ENCODE measurements around the gene GPC1. TPM values are rescaled to one million over a fixed set of nuclear protein-coding genes. Genes with fewer than 3 reads are reported as not detected.

GPC1 gene
- total RNA-seq, 1 donor from 2014 or later, result 58.0 TPM

GRCh38 chr2:240468303-240469238 lies 33.1 kb downstream of the GPC1 start:
- peak overlapping the region; percentile 60 for H3K27ac Mint-ChIP-seq
- H3K4me1 Mint-ChIP-seq (ENCODE audit: unreplicated experiment), result peaks cover 8% of the 10 kb centered on the region
- TF ChIP-seq, protein P1, sequence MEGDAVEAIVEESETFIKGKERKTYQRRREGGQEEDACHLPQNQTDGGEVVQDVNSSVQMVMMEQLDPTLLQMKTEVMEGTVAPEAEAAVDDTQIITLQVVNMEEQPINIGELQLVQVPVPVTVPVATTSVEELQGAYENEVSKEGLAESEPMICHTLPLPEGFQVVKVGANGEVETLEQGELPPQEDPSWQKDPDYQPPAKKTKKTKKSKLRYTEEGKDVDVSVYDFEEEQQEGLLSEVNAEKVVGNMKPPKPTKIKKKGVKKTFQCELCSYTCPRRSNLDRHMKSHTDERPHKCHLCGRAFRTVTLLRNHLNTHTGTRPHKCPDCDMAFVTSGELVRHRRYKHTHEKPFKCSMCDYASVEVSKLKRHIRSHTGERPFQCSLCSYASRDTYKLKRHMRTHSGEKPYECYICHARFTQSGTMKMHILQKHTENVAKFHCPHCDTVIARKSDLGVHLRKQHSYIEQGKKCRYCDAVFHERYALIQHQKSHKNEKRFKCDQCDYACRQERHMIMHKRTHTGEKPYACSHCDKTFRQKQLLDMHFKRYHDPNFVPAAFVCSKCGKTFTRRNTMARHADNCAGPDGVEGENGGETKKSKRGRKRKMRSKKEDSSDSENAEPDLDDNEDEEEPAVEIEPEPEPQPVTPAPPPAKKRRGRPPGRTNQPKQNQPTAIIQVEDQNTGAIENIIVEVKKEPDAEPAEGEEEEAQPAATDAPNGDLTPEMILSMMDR (conservative IDR thresholded peaks at IDR 0.05), result no peak
- H3K27me3 Mint-ChIP-seq, result no peaks in the 10 kb centered on the region
- peaks cover 5% of the 10 kb centered on the region for H3K9me3 Mint-ChIP-seq
- peaks cover 4% of the 10 kb centered on the region for H3K36me3 Mint-ChIP-seq
- H3K4me3 Mint-ChIP-seq, result no peak overlapping the region
- DNase-seq (ENCODE audit: extremely low spot score, unreplicated experiment), result no peak

- DNase-seq (ENCODE audit: extremely low spot score, unreplicated experiment), result no peak
- TF ChIP-seq, protein P1 (conservative IDR thresholded peaks at IDR 0.05), result peak; percentile 30
- H3K27ac Mint-ChIP-seq, result peak overlapping the region; percentile 60
- H3K36me3 Mint-ChIP-seq, result peaks cover 7% of the 10 kb centered on the region
- peaks cover 6% of the 10 kb centered on the region for H3K9me3 Mint-ChIP-seq
- no peaks in the 10 kb centered on the region for H3K27me3 Mint-ChIP-seq
- H3K4me3 Mint-ChIP-seq, result no peak overlapping the region
- H3K4me1 Mint-ChIP-seq (ENCODE audit: unreplicated experiment), result peaks cover 8% of the 10 kb centered on the region
These were observed 33.8 kb downstream of the GPC1 start for GRCh38 chr2:240469239-240469636.

- H3K27ac Mint-ChIP-seq, result peak overlapping the region; percentile 60
- H3K9me3 Mint-ChIP-seq, result peaks cover 6% of the 10 kb centered on the region
- peaks cover 10% of the 10 kb centered on the region for H3K36me3 Mint-ChIP-seq
- TF ChIP-seq, protein P1 (conservative IDR thresholded peaks at IDR 0.05), result no peak
- no peak for DNase-seq (ENCODE audit: extremely low spot score, unreplicated experiment)
- H3K4me1 Mint-ChIP-seq (ENCODE audit: unreplicated experiment), result peaks cover 8% of the 10 kb centered on the region
- no peaks in the 10 kb centered on the region for H3K27me3 Mint-ChIP-seq
- H3K4me3 Mint-ChIP-seq, result no peak overlapping the region
These were observed 34.3 kb downstream of the GPC1 start for GRCh38 chr2:240469740-240470139.

DNA sequence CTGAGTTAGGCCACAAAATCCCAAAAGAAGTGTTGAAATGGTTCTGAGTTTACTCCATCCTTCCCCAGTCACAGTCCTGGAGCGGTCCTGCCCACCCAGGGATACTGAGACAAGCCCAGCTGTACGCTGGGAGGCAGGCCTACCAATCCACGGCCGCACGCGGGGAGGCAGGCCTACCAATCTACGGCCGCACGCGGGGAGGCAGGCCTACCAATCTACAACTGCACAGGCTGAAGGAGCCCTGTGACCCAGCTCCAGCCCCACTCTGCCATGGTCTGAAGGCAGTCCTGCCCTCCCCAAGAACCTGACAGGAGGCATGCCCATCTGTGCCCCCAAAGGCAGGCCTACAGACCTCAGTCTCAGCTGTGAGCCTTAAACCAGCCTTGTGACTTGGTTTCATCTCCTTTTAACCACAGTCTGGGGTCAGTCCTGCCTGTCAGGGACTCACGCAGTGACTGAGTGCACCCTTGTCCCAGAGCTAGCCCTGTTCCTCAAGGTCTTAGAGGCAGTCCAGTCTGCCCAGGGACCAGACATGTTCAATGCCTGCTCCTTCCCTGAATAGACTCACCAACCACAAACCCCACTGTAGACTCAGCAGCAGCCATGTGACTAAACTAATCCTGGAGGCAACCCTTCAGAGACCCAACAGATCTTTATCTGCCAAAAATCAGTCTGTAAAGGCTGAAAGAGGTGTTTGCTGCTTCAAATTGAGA lies 36.8 kb downstream of the GPC1 start:
- Mint-ChIP-seq H3K36me3 (peaks cover 13% of the 10 kb centered on the region), H3K27ac (no peak overlapping the region), H3K9me3 (peaks cover 6% of the 10 kb centered on the region), H3K27me3 (no peaks in the 10 kb centered on the region), H3K4me3 (no peak overlapping the region), H3K4me1 (ENCODE audit: unreplicated experiment) (peaks cover 8% of the 10 kb centered on the region)
- DNase-seq (ENCODE audit: extremely low spot score, unreplicated experiment), result no peak
- TF ChIP-seq, protein P1 (conservative IDR thresholded peaks at IDR 0.05), result no peak

- Mint-ChIP-seq H3K4me3 (no peak overlapping the region), H3K9me3 (peaks cover 6% of the 10 kb centered on the region), H3K27ac (no peak overlapping the region), H3K36me3 (peaks cover 13% of the 10 kb centered on the region), H3K27me3 (no peaks in the 10 kb centered on the region), H3K4me1 (ENCODE audit: unreplicated experiment) (peaks cover 8% of the 10 kb centered on the region)
- TF ChIP-seq, protein P1 (conservative IDR thresholded peaks at IDR 0.05), result no peak
- DNase-seq (ENCODE audit: extremely low spot score, unreplicated experiment), result no peak
These were observed 37.7 kb downstream of the GPC1 start for GRCh38 chr2:240473211-240473610.
